KG1 (cell line): ENCODE results near the gene ANO10.
A peak's percentile ranks its signal among the peaks of the same experiment; 100 is the strongest.
"Not testable (repeated sequence)": the region's sequence is repeated elsewhere in the genome, so short reads cannot be mapped to it uniquely, and the experiment has no call there.

Experiments used
- DNase-seq: peaks from one replicate; lab custom pipeline; 2025; lab: John Stamatoyannopoulos, UW

ANO10 gene

DNA sequence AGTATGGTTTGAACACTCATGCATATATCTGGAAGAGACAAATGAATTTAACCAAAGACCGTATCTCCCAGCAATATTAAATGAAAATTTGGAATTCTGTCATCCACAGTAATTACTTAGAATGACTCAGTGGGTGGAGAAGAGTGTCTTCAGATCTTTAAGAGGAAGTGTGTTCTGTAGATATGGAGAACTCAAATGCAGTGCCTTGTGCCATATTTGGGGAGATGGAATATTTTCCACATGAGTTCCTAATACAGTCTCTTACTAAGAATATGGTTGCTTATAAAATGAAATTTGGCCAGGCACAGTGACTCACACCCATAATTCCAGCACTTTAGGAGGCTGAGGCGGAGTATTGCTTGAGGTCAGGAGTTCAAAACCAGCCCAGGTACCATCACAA, 40.5 kb downstream of the ANO10 start:
- no peak for DNase-seq

DNA sequence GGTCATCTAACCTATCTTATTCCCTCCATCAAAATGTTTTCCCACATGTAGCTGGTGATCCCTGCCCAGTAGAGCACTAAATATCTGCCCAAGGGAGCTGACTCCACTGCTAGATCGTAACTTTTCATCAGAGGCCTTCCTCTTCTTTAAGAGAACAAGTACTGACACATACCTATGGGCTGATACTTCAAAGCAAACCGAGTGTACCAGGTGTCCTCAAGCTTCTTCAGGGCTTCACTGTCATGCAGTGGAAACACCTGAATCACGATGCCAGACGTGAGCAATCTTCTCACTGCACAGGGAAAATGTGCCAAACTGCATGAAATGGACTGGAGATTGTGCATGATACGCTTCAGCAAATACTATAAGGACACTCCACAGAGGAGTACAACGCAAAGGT, 41.6 kb downstream of the ANO10 start:
- DNase-seq, result no peak

DNA sequence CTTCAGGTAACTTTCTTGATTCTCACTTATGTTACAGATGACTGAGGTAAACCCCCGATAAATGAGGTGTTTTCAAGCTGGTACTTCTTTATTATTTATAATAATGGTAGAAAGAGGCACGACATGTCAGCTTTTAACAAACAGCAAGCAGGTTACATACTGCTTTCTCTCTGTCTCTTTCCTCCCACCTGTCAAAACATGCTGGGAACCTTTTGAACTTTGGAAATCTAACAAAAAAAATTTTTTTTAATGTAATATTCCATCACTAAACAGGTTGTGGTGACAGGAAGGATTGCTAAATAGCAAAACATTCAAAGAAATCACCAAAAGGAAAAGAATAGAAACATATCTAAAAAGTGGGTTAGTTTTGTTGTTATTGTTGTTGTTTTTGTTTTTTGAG, 48.2 kb downstream of the ANO10 start:
- no peak for DNase-seq

DNA sequence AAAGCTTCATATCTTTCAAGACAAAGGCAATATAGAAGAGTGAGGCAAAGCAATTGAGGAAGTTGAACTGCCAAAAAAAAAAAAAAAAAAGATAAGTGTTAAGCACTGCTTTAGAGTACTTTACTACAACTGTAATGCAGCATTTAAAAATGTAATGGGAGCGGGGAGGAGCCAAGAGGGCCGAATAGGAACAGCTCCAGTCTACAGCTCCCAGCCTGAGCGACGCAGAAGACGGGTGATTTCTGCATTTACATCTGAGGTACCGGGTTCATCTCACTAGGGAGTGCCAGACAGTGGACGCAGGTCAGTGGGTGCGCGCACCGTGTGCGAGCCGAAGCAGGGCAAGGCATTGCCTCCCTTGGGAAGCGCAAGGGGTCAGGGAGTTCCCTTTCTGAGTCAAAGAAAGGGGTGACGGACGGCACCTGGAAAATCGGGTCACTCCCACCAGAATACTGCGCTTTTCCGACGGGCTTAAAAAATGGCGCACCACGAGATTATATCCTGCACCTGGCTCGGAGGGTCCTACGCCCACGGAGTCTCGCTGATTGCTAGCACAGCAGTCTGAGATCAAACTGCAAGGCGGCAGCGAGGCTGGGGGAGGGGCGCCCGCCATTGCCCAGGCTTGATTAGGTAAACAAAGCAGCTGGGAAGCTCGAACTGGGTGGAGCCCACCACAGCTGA, 56.0 kb downstream of the ANO10 start:
- not testable (repeated sequence) for DNase-seq

DNA sequence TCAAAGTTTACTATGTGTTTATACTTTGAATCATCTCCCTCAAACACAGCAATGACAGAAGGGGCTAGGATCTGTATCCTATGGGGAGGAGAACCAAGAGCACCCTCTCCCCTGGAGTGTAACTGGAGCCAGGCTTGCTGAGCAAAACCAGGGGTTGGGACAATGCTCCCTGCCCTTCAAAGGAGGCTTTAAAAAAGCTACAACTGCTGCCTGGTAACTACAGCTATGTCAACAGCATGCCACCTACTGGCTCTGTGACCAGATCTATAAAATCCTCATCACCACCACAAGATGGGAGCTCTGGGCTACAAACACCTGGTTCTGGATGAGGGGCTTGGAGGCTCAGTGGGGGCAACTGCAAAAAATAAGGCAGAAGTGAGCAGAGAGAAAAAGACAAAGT, 61.9 kb downstream of the ANO10 start:
- no peak for DNase-seq

DNA sequence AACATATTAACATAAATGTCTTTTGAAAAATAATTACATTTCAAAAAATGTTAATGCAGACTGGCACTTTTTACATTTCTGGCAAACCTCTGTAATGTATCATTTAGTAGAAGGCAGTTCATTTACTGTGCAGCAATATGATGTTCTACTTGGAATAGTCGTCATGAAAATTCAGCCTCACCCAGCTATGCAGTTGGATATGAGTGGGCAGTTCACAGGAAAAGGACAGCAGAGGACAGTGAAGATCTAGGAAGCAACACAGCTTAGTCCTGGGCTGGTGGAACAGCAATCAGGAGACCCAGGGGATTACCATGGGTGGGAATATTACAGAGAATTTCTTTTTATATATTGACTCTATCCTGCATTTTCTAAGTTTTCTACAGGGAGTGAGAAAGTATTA, 63.6 kb downstream of the ANO10 start:
- no peak for DNase-seq

DNA sequence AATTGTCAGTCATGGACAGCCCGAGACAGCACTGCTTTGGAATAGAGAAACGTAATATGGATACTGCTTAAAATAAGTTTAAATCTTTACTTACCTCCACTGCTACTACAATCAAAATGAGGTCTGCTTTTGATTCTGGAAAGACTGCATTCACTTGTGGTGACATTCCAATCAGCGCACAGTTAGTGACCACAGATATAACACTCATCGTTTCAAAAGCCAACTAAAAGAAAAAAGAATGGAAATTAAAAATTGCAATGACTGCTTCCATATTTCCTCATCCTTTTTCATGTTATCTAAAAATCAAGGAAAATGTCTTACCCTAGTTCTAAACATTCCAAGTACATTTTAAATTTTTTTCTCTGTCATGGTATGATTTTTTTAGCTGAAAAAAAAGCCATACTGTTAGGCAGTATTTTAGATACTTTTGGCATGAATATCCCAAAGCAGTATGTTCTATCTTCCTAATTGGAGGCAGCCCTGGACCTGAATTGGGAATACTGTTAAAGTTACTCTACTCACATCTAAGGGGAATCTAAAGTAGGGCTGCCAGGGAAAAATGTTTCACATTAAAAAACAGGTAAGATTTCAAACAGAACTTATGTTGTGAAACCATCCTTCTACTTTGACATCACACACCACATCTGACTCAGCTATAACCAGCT, 72.1 kb downstream of the ANO10 start:
- no peak for DNase-seq

DNA sequence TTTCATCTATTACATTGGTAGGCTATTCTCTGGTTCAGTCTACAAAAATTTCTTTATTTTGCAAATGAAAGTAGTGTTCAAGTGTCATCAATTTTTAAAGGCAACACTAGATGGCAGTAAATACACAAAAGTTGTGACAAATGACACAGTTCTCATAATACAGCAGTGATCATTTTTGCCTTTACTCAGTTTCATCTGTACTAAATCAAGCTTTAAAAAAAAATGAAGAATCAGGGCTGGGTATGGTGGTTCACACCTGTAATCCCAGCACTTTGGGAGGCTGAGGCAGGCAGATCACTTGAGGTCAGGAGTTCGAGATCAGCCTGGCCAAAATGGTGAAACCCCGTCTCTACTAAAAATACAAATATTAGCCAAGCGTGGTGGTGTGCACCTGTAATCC, 77.5 kb downstream of the ANO10 start:
- DNase-seq, result peak; percentile 64

DNA sequence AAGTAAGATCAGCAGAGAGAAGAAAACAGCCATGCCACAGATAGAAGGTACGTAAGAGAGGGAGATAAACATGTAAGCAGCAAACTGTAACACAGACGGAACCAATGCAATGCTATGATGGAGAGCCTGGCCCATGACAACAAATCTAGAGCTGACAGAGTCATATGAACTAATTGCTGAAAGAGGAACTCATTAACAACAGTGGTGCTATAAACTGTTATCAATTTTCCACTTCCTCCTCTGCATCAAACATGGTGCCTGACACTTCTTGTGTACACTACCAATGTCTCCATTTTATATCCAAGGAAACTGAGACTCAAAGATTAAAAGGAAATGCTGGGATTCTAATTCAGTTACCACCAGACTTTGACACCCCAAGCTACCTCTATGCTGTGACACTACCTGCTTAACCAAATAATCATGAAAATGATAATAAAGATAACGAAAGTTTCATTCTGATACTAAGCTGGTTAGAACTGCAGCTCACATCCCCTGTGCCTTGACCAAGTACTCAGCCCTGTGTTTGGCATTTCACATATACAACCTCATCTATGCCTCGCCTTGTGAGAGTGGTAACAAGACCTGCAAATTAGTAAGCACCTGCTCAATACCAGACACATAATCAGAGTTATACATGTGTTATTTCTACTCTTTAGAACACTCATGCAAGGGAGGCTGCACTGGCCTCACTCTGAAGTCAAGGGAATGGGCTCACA, 79.3 kb downstream of the ANO10 start:
- no peak for DNase-seq

DNA sequence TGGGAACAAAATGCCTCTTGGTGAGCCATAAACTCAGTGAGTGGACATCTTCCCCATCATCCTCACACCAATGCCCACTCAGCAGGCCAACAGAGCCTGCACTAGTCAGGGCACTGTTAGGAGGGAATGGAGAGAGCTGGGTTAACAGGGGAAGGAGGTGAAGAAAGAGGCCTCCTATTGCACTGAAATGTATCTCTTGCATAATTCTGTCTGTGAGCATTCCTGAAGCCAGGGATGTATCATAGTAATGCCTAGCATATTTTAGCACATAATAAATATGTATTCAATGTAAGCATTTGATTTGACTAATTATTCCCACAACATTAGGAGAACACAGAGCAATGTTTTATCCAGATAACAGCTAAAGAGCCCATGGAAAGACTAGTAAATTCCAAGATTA, 81.2 kb downstream of the ANO10 start:
- DNase-seq, result no peak

DNA sequence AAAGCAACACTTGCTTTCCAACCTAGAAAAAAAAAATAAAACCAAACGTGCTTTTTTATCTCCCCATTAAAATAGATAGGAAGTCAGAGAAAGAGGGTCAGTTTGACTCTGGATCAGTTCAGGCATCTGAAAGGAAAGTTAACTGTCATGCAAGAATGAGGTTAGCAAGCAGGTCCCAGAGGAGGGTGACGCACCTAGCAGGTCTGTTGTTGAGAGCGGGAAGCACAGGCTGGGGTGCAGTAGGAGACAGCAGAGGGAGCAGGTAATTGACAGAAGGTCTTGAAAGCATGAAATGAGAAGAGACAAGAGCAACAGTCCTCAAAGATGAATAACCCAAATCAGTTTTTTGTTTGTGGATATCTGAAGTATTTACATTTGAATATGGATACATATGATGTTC, 82.5 kb downstream of the ANO10 start:
- DNase-seq, result no peak

DNA sequence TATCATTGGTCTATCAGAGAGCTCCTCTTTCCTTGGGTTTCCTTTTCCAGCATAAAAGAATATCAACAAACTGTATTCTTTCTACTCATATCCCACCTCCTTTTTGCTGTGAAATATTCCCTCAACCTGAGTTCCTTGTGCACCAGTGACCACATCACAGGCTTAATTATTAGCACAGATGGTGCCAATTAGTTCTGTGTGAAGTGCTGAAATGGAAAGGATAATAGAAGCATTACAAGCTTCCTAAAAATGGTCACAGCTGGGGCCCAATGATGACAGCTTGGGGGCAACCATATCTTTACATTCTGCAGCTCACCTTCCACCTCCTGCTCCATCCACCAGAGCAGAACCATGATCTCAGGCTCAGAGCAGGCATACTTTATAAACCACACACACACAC, 84.6 kb downstream of the ANO10 start:
- DNase-seq, result no peak

DNA sequence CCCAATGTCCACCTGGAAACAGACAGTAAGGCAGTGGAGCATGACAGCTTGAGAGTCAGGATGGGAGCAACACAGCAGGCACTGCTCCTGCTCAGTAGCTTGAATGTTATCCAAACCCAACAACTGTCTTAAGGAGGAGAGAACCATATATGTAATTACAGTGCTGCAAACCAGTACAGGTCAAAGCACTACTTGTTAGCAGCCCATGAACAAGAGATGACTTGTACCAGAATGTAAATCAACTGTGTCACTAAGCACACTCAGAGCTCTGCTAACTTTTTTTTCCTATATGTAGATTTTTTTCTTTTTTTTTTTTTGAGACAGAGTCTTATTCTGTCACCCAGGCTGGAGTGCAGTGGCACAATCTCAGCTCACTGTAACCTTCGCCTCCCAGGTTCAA, 87.1 kb downstream of the ANO10 start:
- no peak for DNase-seq

DNA sequence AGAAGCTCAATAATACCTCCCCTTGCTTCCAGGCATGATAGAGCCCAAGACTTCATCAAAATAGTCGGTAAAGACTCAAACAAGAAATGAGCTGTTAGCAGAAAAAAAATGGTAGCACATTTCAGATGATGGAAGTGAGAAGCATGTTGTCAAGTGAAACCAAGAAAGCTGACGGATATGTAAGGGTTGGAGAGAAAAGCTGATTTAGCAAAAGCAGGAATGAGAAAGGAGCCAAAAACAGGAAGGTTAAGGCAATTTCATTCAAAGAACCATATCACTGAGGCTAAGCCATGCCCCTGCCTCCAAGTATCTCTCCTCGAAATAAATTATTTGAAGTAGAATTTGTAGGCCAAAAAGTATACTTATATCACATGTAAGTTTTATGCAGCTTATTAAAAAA, 88.8 kb downstream of the ANO10 start:
- no peak for DNase-seq

DNA sequence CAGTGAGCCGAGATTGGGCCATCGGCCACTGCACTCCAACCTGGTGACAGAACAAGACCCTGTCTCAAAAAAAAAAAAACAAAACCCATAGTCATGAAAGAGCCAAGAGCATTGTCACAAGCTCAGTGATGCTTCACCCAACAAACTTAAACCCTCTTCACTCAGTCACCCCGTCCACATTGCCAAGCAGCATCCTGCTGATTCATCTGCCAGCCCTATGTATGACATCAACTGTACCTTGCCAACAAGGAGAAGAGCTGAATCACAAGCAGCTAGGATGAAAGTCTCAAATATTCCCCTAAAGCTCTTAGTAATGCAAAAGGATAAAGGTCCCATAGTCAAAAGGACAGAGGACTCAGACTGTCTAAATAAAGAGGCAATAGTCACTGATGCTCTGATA, 90.0 kb downstream of the ANO10 start:
- no peak for DNase-seq

DNA sequence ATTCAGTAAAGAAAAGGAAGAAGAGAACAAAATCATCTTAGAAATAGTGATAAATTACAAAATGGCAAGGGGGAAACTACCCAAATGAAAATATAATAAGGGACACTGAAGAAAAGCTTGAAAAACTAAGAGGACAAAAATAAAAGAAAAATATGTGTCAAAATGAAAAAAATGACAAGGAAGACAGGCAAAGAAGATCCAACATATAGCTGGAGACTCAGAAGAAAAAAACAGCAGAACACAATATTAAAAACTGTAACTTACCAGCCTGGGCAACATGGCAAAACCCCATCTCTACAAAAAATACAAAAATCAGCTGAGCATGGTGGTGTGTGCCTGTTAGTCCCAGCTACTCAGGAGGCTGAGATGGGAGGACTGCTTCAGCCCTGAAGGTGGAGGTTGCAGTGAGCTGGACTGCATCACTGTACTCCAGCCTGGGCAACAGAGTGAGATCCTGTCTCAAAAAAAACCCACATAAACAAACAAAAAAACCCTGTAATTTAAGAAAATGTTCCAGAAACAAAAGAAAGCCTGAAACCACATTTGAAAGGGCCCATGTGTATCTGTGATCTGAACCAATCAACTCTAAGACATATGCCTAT, 93.2 kb downstream of the ANO10 start:
- DNase-seq, result no peak

DNA sequence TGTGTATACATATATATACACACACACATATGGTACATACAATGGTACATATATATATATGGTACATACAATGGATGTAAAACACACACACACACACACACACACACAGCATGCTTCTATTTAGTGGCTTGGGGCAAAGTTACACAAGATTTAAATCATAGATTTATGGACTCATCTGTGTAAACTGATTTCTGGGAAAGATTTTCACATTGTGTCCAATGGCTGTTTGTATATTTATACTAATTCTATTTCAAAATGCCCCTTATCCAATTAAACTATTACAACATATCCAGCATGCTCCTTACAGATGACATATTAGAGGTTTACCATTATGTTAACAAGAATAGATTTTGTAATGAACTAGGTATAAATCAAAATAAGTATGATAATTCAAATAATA, 94.9 kb downstream of the ANO10 start:
- DNase-seq, result no peak

DNA sequence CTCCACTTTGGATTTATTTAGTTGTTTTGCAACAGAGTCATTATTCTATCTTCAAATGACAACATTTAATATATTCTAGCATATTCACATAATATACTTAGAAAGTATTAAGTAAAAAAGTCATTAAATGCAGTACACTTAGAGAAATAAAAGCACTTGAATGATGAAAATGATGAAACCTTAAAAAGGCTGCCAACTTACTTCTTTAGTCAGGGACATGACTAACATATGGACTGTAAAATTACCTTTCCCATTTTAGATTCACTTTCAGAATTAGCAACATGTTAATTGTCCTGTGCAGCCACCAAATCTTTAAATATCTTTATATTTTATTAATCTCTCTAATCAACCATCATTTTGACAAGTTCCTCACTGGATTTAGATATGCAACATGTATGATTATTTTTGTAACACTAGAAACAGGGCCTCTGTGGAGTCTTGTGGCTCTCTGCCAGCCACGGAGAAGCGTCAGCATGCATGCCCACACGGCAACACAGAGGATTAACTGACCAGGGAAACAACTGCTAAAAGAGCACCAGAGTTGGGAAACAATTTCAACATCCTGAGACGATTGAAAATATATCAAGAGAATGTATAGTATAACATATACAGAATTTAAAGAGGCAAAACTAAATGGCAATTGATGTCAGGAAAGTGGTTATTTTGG, 95.7 kb downstream of the ANO10 start:
- DNase-seq, result no peak

DNA sequence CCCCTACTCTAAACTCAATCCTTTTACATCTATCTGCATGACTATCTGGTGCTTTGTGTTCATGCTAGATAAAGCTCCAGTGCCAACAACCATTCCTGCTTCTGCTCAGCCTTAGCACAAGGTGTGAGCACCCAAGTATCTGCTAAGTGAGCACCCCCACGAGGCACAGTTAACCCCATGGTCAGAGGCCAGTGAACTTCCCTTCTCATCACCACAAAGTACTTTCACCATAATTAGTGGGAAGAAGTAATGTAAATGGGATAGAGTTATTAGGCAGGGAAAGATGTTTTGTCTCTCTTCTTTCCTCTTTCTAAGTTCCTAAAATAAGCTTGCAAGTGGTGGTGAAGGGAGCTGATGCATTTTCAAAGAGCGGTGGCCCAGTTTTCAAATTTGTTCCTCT, 96.4 kb downstream of the ANO10 start:
- DNase-seq, result no peak

DNA sequence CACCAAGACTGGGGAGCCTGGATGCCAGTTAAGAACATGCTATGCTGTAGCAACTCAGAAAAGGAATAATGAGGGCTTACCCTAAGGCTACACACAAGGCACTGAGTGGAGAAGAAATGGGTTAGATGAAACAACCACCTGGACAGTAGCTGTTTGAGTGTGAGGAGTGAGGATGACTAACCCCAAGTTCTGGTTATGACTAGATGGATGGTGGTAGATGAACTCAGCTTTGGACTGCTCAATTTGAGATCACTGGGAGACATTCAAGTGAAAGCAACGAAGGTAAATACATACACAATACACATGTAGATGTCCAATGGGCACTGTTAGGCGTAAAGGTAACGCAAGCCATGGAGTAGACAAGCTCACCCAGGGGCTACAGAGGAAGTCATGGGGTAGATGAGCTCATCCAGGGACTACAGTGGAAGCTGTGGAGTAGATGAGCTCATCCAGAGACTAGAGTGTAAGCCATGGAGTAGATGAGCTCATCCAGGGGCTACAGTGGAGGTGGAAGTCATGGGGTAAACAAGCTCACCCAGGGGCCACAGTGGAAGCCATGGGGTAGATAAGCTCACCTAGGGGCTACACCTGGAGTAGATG, 98.3 kb downstream of the ANO10 start:
- no peak for DNase-seq

DNA sequence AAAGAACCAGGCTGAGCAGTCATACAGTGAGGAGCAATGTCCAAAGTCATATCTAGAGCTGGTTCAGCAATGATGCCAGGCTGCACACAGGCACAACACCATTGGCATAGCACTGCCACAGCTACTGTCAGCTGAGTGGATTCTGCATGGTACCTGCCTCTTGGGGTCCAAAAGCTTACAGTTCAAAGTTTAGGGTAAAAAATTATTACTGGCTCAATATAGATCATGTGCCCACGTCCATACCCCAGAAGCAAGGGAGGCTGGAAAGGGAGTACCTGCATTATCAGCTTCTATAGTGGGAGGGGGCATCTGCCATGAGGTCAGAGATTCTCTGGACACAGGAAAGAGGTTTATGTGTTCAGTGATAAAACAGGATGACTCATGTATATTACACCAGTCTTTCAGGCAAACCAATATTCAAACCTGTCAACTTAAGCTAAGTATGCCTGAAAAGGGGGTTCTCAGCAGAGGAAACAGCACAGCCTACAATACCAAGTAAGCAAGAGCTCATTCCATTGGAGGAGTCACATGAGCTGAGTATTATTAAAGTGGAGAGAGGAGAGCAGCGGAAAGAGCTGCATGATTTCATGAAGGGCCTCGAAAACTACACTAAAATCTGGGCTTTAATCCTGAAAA, 99.0 kb downstream of the ANO10 start:
- DNase-seq, result no peak

DNA sequence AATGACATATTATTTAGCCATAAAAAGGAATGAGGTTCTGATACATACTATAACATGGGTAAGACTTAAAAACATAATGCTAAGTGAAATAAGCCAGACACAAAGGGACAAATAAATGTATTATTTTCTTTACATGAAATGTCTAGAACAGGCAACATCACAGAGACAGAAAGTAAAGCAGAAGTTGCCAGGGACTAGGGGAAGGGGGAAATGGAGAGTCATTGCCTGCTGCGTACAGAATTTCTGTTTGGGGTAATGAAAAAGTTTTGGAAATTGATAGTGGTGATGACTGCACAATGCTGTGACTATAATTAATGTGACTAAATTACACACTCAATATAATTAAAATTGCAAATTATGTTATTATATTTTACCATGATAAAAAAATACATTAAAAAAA, 99.9 kb downstream of the ANO10 start:
- DNase-seq, result no peak
